ENCODE measurements around the gene USP47.
A peak's percentile ranks its signal among the peaks of the same experiment; 100 is the strongest.

Gene USP47

GRCh38 chr11:11910541-11910940 is 68.8 kb downstream of the USP47 start:
- DNase-seq = no peak
- intact Hi-C loops (cut with DNase I) = no loop called here

- DNase-seq = no peak
- intact Hi-C loops (cut with DNase I) = no loop called here
Measured at GRCh38 chr11:11913395-11913794, 71.6 kb downstream of the USP47 start.

GRCh38 chr11:11915625-11916024 is 73.9 kb downstream of the USP47 start:
- no peak for DNase-seq
- intact Hi-C loops (cut with DNase I) = no loop called here

- no peak for DNase-seq
- intact Hi-C loops (cut with DNase I) = no loop called here
Measured at GRCh38 chr11:11916981-11917399, 75.2 kb downstream of the USP47 start.

DNA sequence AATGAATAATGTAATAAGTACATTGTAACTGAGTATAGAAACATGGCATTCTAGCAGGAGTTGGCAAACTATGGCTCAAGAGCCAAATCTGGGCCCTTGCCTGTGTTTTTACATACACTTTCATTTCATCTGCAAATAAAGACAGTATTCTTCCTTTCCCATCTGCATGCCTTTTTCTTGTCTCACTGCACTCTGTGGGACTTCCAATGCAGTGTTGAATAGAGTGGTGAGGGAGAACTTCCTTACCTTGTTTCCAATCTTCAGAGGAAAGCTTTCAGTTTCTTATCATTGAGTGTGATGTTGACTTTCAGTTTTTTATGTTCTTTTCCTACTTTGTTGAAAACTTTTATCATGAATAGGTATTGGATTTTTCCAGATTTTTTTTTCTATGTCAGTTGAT is 82.1 kb downstream of the USP47 start:
- DNase-seq = no peak
- intact Hi-C loops (cut with DNase I) = no loop called here

DNA sequence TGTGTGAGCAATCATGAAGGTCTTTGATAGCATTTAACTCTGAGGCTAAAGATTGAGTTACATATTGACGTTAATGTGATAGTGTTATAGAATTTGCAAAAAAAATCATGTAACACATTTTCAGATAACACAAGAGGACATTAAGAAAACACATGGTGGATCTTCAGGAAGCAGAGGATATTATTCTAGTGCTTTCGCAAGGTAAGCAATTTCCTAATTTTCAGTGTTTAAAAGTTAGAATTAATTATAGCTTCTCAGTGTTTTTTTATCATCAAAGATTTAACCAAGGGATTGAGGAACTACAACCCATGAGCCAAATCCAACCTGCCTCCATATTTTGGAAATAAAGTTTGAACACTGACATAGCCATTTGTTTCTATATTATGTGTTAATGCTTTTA is 88.1 kb downstream of the USP47 start:
- intact Hi-C loops (cut with DNase I) = loop anchor here (5.0 to 10.0 kb wide), 3 partner anchors 112 to 355 kb away; no protein-coding TSS in a partner anchor
- no peak for DNase-seq

GRCh38 chr11:11931461-11932055 is 89.8 kb downstream of the USP47 start:
- intact Hi-C loops (cut with DNase I) = loop anchor here (5.0 to 10.0 kb wide), 3 partner anchors 111 to 353 kb away; no protein-coding TSS in a partner anchor
- DNase-seq = peak in 11 of 42 donors; percentile 8 to 62 (median 26)

- intact Hi-C loops (cut with DNase I) = loop anchor here (10.0 kb wide), 1 partner anchor 349 kb away; no protein-coding TSS in a partner anchor
- no peak for DNase-seq
Measured at GRCh38 chr11:11935536-11935935, 93.8 kb downstream of the USP47 start.

DNA sequence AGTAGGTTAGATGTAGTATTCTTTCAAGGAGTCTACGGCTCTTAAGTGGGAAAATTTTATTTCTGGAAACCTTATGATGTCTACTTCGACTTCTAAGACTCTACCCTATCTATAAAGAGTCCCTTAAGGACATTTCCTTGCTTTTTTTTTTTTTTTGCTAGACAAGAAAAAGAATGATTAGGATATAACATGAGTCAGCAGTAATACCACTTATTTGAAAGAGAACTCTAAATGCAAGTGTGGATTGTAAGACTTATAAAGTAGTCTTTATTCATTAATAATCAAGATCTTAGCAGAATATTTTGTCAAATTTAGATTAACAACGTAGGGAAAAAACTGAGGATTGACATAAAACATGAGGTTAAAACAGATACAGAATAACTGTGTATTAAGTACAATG is 95.7 kb downstream of the USP47 start:
- DNase-seq = no peak
- intact Hi-C loops (cut with DNase I) = loop anchor here (10.0 kb wide), 1 partner anchor 347 kb away; no protein-coding TSS in a partner anchor

GRCh38 chr11:11937957-11938356 is 96.2 kb downstream of the USP47 start:
- DNase-seq = no peak
- intact Hi-C loops (cut with DNase I) = loop anchor here (10.0 kb wide), 1 partner anchor 347 kb away; no protein-coding TSS in a partner anchor

DNA sequence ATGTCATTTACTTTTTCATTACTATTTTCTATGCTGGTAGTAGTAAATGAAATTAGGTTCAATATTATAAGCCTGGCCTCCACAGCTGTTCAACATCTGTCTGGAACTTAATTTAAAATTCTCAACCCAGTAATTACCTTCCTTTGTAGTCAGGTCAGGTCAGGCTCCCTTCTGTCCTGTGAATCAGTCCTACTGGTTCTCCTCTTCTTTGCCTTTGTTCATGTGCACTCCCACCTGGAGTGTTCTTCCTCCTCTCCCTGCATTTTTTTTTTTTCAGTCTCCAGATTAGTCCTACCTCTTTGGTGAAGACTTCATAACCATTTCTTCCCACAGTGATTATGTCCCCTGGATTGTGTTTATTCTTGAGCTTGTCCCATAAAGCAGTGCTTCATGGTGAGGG is 98.8 kb downstream of the USP47 start:
- no peak for DNase-seq
- intact Hi-C loops (cut with DNase I) = no loop called here

DNA sequence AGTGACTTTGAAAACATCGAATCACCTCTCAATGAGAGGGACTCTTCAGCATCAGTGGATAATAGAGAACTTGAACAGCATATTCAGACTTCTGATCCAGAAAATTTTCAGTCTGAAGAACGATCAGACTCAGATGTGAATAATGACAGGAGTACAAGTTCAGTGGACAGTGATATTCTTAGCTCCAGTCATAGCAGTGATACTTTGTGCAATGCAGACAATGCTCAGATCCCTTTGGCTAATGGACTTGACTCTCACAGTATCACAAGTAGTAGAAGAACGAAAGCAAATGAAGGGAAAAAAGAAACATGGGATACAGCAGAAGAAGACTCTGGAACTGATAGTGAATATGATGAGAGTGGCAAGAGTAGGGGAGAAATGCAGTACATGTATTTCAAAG is 100.9 kb downstream of the USP47 start:
- intact Hi-C loops (cut with DNase I) = no loop called here
- DNase-seq = no peak

- intact Hi-C loops (cut with DNase I) = no loop called here
- DNase-seq = no peak
Measured at GRCh38 chr11:11944444-11944843, 102.7 kb downstream of the USP47 start.

- intact Hi-C loops (cut with DNase I) = no loop called here
- DNase-seq = no peak
Measured at GRCh38 chr11:11946180-11946579, 104.4 kb downstream of the USP47 start.

- DNase-seq = no peak
- intact Hi-C loops (cut with DNase I) = no loop called here
Measured at GRCh38 chr11:11946878-11947277, 105.1 kb downstream of the USP47 start.

DNA sequence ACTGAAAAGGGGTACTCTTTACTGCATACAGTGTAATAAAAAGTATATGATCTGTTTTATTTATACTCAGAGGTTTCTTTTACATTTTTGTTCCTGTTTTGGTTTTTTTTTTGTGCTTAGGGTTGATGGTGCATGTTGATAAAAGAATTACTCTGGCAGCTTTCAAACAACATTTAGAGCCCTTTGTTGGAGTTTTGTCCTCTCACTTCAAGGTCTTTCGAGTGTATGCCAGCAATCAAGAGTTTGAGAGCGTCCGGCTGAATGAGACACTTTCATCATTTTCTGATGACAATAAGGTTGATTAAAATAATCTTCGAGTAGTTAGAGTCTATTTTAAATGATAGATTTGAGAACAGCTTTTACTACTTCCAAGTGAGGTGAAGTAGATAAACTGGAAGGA is 106.1 kb downstream of the USP47 start:
- intact Hi-C loops (cut with DNase I) = no loop called here
- no peak for DNase-seq

DNA sequence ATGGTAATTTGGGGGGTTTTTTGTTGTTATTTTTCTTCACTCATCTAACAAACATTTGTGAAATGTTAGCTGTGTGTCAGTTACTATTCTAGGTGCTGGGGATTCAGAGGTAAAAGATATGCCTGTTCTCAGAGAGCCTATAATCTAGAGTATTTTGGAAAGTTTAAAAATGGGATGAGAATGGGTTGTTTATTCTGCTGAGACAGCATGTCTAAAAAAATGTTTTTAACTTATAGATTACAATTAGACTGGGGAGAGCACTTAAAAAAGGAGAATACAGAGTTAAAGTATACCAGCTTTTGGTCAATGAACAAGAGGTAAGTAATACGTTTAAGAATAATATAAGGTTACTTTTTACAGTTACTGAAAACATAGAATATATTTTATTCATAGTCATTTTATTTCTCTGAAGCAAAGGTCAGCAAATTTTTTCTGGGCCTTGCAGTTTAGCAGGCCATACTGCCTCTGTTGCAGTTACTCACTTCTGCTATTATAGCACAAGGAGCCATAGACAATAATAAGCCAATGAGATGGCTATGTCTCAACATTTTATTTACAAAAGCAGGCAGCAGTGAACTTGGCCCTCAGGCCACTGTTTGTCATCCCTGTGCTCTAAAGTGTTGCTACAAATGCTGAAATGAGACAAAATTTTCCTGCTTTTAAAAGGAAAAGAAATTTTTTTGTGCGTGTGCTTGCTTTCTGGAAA is 106.6 kb downstream of the USP47 start:
- intact Hi-C loops (cut with DNase I) = no loop called here
- no peak for DNase-seq

GRCh38 chr11:11949482-11949881 is 107.7 kb downstream of the USP47 start:
- DNase-seq = no peak
- intact Hi-C loops (cut with DNase I) = no loop called here

GRCh38 chr11:11952036-11952435 is 110.3 kb downstream of the USP47 start:
- no peak for DNase-seq
- intact Hi-C loops (cut with DNase I) = no loop called here

DNA sequence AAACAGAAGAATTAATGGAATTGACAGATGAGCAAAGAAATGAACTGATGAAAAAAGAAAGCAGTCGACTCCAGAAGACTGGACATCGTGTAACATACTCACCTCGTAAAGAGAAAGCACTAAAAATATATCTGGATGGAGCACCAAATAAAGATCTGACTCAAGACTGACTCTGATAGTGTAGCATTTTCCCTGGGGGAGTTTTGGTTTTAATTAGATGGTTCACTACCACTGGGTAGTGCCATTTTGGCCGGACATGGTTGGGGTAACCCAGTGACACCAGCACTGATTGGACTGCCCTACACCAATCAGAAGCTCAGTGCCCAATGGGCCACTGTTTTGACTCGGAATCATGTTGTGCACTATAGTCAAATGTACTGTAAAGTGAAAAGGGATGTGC is 114.2 kb downstream of the USP47 start:
- intact Hi-C loops (cut with DNase I) = no loop called here
- no peak for DNase-seq

All from head of caudate nucleus (tissue), 42 donors.